Measurements from ENCODE around the gene NRXN3.

- TF ChIP-seq CTCF (conservative IDR thresholded peaks at IDR 0.05 in 1 of 2, IDR thresholded peaks at IDR 0.05 in 1 of 2; ENCODE audit: extremely low read depth in 1 of 2, insufficient read depth in 1 of 2, low read depth in 1 of 2, low read length in 2 of 2) (no peak), EZH2 (IDR thresholded peaks at IDR 0.05; ENCODE audit: borderline replicate concordance, low read length) (no peak)
Observed at GRCh38 chr14:78849952-78850351, 679.8 kb downstream of the NRXN3 start.

Measured in mammary epithelial cell (primary cell).